Mucosa of rectum (tissue), 2 donors: Measurements from ENCODE around the gene SOX2.

Experiments used
- H3K27ac ChIP-seq, 2 donors: one replicate each; pipeline ENCODE4 v1.7.0; 2013; ENCODE audit warnings: inconsistent platforms in 2 of 2, low read depth in 2 of 2, low read length in 2 of 2
- H3K27me3 ChIP-seq, 2 donors: one replicate each; pipeline ENCODE4 v1.7.0; 2013; ENCODE audit warnings: low read length in 2 of 2; ENCODE audit not compliant: control insufficient read depth in 2 of 2, insufficient read depth in 2 of 2
- H3K36me3 ChIP-seq, 2 donors: one replicate each; pipeline ENCODE4 v1.7.0; 2013; ENCODE audit warnings: low read length in 2 of 2; ENCODE audit not compliant: control insufficient read depth in 2 of 2, insufficient read depth in 2 of 2
- H3K4me1 ChIP-seq, 2 donors: one replicate each; pipeline ENCODE4 v1.7.0; 2013; ENCODE audit warnings: low read length in 2 of 2, mild to moderate bottlenecking in 1 of 2; ENCODE audit not compliant: control insufficient read depth in 2 of 2, insufficient read depth in 2 of 2
- H3K4me3 ChIP-seq, 2 donors: one replicate each; pipeline ENCODE4 v1.7.0; 2013; ENCODE audit warnings: low read length in 2 of 2
- H3K9ac ChIP-seq, 2 donors: one replicate each; pipeline ENCODE4 v1.7.0; 2013; ENCODE audit warnings: low read length in 2 of 2, low read depth in 1 of 2, mild to moderate bottlenecking in 1 of 2
- H3K9me3 ChIP-seq, 2 donors: one replicate each; pipeline ENCODE4 v1.7.0; 2013; ENCODE audit warnings: low read length in 2 of 2; ENCODE audit not compliant: control insufficient read depth in 2 of 2
- donor health status: healthy.
- donor health status: Normal muscosa, but diverticular disease.

The SOX2 gene

GRCh38 chr3:181704421-181705085 is 7.2 kb upstream of the SOX2 start:
- no peaks in the 10 kb centered on the region for H3K4me1 ChIP-seq
- no peak overlapping the region for H3K27ac ChIP-seq
- H3K36me3 ChIP-seq, result no peaks in the 10 kb centered on the region
- no peaks in the 10 kb centered on the region for H3K9me3 ChIP-seq
- no peak overlapping the region for H3K9ac ChIP-seq
- peaks cover 68 to 75% of the 10 kb centered on the region in 2 donors for H3K27me3 ChIP-seq
- H3K4me3 ChIP-seq, result no peak overlapping the region

- Histone ChIP-seq H3K4me1 (peaks cover 0 to 3% of the 10 kb centered on the region in 2 donors), H3K4me3 (no peak overlapping the region), H3K36me3 (no peaks in the 10 kb centered on the region), H3K9me3 (no peaks in the 10 kb centered on the region), H3K27me3 (peaks cover 71 to 76% of the 10 kb centered on the region in 2 donors), H3K9ac (no peak overlapping the region), H3K27ac (no peak overlapping the region)
These were observed 6.6 kb upstream of the SOX2 start for GRCh38 chr3:181705086-181705480.

- peaks cover 75 to 80% of the 10 kb centered on the region in 2 donors for H3K27me3 ChIP-seq
- H3K36me3 ChIP-seq, result no peaks in the 10 kb centered on the region
- no peaks in the 10 kb centered on the region for H3K9me3 ChIP-seq
- no peak overlapping the region for H3K9ac ChIP-seq
- H3K4me3 ChIP-seq, result no peak overlapping the region
- H3K27ac ChIP-seq, result no peak overlapping the region
- H3K4me1 ChIP-seq, result peaks cover 8 to 12% of the 10 kb centered on the region in 2 donors
These were observed 3.7 kb upstream of the SOX2 start for GRCh38 chr3:181707980-181708379.

DNA sequence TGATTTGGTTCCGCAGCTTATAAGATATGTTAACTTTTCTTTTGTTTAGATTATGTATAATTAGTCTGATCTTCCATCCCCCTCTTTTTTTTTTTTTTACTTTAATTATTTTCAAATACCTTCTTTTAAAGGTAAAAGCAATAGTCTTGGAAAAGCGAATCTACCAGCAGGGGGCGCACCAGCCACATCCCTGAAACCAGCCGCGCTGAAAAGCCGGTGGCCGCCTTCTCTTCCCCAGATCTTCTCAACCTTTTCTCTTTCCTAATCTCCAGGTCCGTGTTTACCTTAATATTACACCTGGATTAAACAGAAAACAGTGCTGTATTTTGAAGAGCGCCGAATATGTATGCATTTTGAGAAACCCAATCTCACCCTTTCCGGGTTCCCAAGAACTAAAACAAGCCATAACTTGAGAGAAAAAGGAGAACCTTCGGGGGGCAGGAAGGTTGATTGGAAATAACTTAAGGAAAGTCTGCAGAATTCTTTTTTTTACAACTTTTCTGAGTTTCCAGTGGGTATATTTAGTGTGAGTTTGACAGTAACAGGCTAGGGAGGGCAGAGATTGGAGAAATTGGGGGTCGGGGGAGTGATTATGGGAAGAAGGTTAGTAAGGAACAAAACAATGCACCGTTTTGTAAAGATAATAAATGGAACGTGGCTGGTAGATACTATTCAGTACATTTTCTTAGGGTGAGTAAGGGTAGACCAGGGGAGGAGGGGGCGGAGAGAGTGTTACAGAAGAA is 2.0 kb upstream of the SOX2 start:
- Histone ChIP-seq H3K4me1 (peaks cover 8 to 13% of the 10 kb centered on the region in 2 donors), H3K36me3 (no peaks in the 10 kb centered on the region), H3K27me3 (peaks cover 76 to 78% of the 10 kb centered on the region in 2 donors), H3K4me3 (peak overlapping the region; percentile 23 to 41), H3K9me3 (no peaks in the 10 kb centered on the region), H3K27ac (no peak overlapping the region), H3K9ac (no peak overlapping the region)

DNA sequence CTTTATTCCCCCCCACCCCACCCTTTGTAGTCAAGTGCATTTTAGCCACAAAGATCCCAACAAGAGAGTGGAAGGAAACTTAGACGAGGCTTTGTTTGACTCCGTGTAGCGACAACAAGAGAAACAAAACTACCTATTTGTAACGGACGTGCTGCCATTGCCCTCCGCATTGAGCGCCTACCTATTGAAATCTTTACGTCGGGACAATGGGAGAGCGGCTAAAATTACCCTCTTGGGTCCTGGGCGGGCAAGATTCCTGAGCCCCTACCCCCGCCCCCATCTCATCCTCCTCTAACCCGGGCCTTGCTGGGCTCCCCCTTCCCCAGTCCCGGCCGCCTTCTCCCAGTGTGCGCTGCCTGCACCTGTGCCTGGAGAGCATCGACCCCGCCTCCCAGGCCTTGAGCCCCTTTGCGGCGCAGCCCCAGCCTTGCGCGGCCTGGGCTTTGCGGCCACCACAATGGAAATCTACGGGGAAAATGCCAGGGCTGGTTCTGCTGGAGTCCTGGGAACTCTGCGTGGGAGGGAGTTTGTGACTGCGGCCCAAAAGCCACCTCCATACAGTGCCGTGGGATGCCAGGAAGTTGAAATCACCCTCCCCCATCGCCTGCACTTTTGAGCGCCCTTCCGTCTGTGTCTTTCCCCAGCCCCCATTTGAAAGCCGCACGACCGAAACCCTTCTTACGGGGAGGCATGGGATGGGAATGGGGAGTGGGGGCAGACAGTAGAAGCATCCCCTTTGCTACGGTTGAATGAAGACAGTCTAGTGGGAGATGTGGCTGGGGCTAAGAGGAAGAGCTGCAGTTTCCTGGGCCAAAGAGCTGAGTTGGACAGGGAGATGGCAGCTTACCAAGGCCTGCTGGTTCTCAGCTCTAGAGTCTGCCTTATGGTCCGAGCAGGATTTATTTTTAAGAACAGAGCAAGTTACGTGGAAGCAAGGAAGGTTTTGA is 1.1 kb upstream of the SOX2 start:
- Histone ChIP-seq H3K27ac (no peak overlapping the region), H3K27me3 (peaks cover 72 to 78% of the 10 kb centered on the region in 2 donors), H3K4me3 (no peak overlapping the region), H3K36me3 (no peaks in the 10 kb centered on the region), H3K9ac (no peak overlapping the region), H3K4me1 (peaks cover 8 to 13% of the 10 kb centered on the region in 2 donors), H3K9me3 (no peaks in the 10 kb centered on the region)

DNA sequence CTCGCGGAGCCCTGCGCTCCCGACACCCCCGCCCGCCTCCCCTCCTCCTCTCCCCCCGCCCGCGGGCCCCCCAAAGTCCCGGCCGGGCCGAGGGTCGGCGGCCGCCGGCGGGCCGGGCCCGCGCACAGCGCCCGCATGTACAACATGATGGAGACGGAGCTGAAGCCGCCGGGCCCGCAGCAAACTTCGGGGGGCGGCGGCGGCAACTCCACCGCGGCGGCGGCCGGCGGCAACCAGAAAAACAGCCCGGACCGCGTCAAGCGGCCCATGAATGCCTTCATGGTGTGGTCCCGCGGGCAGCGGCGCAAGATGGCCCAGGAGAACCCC is 464 bp downstream of the SOX2 start:
- H3K27me3 ChIP-seq, result peaks cover 70 to 77% of the 10 kb centered on the region in 2 donors
- no peak overlapping the region for H3K27ac ChIP-seq
- no peak overlapping the region for H3K9ac ChIP-seq
- no peak overlapping the region for H3K4me3 ChIP-seq
- H3K36me3 ChIP-seq, result no peaks in the 10 kb centered on the region
- H3K4me1 ChIP-seq, result peaks cover 8 to 13% of the 10 kb centered on the region in 2 donors
- no peaks in the 10 kb centered on the region for H3K9me3 ChIP-seq

GRCh38 chr3:181712553-181713279 is 991 bp downstream of the SOX2 start:
- Histone ChIP-seq H3K4me3 (no peak overlapping the region), H3K4me1 (peaks cover 8 to 13% of the 10 kb centered on the region in 2 donors), H3K36me3 (no peaks in the 10 kb centered on the region)

GRCh38 chr3:181713280-181713647 is 1.5 kb downstream of the SOX2 start:
- no peak overlapping the region for H3K9ac ChIP-seq
- H3K27me3 ChIP-seq, result peaks cover 71 to 77% of the 10 kb centered on the region in 2 donors
- peaks cover 8 to 13% of the 10 kb centered on the region in 2 donors for H3K4me1 ChIP-seq
- no peak overlapping the region for H3K27ac ChIP-seq
- H3K36me3 ChIP-seq, result no peaks in the 10 kb centered on the region
- no peaks in the 10 kb centered on the region for H3K9me3 ChIP-seq
- H3K4me3 ChIP-seq, result no peak overlapping the region

More at GRCh38 chr3:181712553-181713279, 991 bp downstream of the SOX2 start:
- no peak overlapping the region for H3K9ac ChIP-seq
- no peak overlapping the region for H3K27ac ChIP-seq
- peaks cover 72 to 78% of the 10 kb centered on the region in 2 donors for H3K27me3 ChIP-seq
- no peaks in the 10 kb centered on the region for H3K9me3 ChIP-seq

DNA sequence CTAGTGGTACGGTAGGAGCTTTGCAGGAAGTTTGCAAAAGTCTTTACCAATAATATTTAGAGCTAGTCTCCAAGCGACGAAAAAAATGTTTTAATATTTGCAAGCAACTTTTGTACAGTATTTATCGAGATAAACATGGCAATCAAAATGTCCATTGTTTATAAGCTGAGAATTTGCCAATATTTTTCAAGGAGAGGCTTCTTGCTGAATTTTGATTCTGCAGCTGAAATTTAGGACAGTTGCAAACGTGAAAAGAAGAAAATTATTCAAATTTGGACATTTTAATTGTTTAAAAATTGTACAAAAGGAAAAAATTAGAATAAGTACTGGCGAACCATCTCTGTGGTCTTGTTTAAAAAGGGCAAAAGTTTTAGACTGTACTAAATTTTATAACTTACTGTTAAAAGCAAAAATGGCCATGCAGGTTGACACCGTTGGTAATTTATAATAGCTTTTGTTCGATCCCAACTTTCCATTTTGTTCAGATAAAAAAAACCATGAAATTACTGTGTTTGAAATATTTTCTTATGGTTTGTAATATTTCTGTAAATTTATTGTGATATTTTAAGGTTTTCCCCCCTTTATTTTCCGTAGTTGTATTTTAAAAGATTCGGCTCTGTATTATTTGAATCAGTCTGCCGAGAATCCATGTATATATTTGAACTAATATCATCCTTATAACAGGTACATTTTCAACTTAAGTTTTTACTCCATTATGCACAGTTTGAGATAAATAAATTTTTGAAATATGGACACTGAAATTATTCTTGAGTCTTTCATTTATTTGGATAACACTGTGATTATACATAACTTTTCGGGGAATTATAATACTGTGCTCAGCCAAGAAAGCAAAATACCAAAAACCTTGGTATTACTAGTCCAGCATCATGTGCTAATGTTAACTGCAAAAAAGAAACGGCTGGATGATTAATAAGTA is 2.2 kb downstream of the SOX2 start:
- no peaks in the 10 kb centered on the region for H3K36me3 ChIP-seq
- H3K27me3 ChIP-seq, result peaks cover 69 to 81% of the 10 kb centered on the region in 2 donors
- no peak overlapping the region for H3K9ac ChIP-seq
- no peaks in the 10 kb centered on the region for H3K9me3 ChIP-seq
- H3K4me3 ChIP-seq, result no peak overlapping the region
- H3K4me1 ChIP-seq, result peaks cover 8 to 13% of the 10 kb centered on the region in 2 donors
- H3K27ac ChIP-seq, result no peak overlapping the region
